Measurements from ENCODE around the gene ACD.
"Not testable (repeated sequence)": the region's sequence is repeated elsewhere in the genome, so short reads cannot be mapped to it uniquely, and the experiment has no call there.

ACD gene

DNA sequence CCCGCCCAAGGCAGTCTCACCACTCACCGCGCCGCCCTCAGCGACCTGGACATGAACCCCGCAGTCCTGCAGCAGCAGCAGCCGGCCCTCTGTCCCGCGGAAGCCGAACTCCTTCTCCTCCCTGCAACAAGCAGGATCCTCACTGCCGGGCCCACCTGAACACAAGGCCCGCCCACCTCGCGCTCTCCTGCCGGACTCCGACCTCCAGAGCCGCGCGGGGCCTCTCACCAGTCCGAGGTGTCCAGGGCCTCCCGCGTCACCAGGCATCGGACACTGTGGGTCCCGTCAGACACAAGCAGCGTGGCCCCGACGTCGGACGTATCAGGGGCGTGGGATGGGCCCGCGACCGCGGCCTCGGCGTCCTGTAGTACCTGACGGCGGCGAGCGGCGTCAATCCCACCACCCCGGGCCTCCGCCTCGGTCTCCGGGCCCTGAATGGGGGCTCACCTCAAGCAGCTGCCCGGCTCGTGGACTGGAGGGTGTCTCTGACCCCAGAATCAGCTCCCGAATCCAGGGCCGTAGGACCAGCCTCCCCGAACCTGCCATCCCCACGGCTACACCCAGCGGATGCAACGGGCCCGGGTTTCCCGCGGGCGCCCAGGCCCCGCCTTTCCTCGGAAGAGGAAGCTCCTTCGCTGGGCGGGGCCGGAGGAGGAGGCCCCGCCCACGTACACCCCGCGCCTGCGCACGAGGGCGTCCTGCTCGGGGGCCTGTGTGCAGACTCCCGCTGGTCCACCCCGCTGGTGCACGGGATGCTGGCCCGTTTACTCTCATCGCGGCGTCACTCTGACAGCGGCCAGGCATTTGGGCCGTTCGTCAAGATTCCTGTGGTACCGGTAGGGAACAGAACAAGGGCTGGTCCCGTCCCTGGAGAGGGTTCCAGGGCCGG lies at the start of gene ACD:
ACD (minus strand) TSS at position 586 of the 889 bp plus-strand sequence; CDS start at position 546, 40 bp downstream.
- DNase-seq (ENCODE audit: low spot score): peak; percentile 93

GRCh38 chr16:67709050-67709449 lies 49.0 kb upstream of the ACD start:
- DNase-seq (ENCODE audit: low spot score): no peak

- no peak for DNase-seq (ENCODE audit: low spot score)
Measured at GRCh38 chr16:67708368-67708771, 48.3 kb upstream of the ACD start.

DNA sequence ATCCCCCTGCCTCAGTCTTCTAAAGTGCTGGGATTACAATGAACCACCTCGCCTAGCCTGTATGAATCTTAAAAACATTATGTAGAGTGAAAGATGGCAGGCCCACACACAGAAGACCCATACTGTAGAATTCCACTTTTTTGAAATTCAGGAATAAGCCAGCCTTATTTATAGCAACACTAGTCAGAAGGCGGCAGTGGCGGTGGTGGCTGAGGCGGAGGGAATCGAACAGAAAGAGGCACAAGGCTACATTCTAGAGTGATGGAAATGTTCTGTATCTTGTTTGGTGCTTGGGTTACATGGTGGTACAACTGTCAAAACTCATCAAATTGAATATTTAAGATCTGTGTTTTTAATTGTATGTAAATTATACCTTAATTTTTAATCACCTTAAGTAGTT lies 47.7 kb upstream of the ACD start:
- DNase-seq (ENCODE audit: low spot score): no peak

GRCh38 chr16:67707210-67707609 lies 47.1 kb upstream of the ACD start:
- DNase-seq (ENCODE audit: low spot score): no peak

DNA sequence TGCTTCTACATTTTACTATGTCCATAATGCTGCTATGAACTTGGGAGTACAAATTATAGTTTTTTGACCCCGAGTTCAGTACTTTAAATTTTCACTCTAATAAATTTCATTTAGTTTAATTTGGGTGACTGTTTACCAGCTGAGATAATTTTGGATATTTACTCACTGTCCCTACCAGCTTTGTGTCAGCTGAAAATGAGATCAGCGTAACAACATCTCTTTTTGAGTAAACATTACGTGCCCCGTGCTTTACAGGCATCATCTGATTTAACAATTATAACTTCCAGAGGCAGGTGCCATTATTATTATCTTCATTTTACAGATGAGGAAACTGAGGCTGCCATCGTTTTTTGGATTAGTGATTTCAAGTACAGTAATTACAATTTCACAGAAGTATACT lies 44.0 kb upstream of the ACD start:
- no peak for DNase-seq (ENCODE audit: low spot score)

DNA sequence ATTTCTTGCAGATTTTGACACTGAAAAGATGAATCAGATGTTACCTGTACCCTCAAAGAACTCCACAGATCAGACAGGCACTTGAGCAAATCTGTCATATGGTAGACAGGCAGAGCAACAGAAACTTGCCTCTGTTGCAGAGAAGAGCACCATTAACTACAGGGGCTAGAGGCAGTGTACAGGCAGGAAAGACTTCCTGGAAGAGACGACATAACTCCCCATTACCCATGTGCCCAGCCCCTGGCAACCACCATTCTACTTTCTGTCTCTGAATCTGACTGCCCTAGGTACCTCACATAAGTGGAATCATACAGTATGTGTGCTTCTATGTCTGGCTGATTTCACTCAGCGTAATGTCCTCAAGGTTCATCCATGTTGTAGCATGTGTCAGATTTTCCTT lies 43.6 kb upstream of the ACD start:
- no peak for DNase-seq (ENCODE audit: low spot score)

DNA sequence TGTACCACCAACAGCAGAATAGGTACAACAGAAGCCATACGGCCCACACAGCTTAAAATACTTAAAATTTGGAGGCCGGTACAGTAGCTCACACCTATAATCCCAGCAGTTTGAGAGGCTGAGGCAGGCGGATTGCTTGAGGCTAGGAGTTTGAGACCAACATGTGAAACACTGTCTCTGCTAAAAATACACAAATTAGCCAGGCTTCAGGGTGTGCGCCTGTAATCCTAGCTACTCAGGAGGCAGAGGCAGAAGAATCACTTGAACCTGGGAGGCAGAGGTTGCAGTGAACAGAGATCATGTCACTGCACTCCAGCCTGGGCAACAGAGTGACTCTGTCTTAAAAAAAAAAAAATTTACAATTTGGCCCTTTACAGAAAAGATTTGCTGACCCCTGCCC lies 42.1 kb upstream of the ACD start:
- no peak for DNase-seq (ENCODE audit: low spot score)

DNA sequence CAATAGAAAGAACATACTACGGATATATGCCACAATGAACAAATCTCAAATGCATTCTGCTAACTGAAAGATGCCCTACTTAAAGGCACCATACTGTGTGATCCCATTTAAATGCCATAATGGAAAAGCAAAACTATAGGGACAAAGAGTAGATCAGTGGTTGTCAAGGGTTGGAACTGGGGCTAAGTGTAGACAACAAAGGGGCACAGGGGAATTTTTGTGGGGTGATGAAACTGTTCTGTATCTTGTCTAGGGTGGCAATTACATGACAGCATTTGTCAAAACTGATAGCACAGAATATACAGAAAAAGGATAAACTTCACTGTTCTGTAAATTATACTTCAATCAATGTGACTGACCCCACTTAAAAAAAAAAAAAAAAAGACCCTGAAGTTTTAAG lies 41.4 kb upstream of the ACD start:
- DNase-seq (ENCODE audit: low spot score): no peak

DNA sequence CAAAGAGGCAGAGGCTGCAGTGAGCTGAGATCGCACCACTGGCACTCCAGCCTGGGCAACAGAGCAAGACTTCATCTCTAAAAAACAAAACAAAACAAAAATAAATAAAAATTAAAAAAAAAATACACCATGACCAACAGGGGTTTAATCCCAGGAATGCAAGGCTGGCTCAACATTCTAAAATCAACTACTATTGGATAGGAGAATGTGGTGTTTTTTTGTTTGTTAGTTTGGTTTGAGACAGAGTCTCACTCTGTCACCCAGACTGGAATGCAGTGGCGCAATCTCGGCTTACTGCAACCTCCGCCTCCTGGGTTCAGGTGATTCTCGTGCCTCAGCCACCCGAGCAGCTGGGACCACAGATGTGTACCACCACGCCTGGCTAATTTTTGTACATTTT lies 39.2 kb upstream of the ACD start:
- DNase-seq (ENCODE audit: low spot score): no peak

DNA sequence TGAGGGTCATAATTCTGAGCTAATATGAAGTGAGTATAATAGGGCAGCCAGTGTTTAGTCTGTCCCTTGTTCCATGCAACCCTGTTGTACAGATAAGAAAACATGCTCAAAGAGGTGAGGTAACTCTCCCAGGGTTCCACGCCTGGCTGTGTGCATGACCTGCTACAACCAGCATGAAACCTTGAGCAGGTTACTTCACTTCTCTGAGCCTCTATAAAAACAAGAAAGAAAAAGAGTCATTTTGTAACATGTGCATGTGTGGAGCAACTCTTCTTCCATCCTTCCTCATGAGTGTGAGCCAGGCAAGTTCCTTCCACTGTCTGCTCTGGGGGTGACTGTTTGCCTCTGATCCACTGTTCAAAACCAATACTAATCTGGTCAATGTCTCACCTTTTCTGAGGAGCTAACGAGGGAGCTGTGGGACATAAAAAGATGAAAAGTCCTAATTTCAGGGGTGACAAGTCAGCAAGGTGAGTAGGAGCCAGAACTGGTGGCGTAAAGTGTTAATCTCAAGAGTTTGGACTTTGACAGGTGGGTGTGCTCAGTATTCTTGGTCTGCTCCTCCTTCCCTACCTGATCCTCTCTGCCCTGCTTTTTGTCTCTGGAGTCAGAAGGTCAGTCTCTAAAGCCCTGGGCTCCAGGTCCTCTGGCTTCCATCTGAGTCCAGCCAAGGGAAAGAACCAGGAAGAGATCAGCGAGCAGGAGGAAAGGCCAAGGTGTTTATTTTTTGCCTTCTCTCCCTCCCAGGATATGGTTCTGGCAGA lies 37.5 kb upstream of the ACD start:
- no peak for DNase-seq (ENCODE audit: low spot score)

GRCh38 chr16:67694611-67695010 lies 34.6 kb upstream of the ACD start:
- DNase-seq (ENCODE audit: low spot score): no peak

- not testable (repeated sequence) for DNase-seq (ENCODE audit: low spot score)
Measured at GRCh38 chr16:67693517-67694285, 33.6 kb upstream of the ACD start.

DNA sequence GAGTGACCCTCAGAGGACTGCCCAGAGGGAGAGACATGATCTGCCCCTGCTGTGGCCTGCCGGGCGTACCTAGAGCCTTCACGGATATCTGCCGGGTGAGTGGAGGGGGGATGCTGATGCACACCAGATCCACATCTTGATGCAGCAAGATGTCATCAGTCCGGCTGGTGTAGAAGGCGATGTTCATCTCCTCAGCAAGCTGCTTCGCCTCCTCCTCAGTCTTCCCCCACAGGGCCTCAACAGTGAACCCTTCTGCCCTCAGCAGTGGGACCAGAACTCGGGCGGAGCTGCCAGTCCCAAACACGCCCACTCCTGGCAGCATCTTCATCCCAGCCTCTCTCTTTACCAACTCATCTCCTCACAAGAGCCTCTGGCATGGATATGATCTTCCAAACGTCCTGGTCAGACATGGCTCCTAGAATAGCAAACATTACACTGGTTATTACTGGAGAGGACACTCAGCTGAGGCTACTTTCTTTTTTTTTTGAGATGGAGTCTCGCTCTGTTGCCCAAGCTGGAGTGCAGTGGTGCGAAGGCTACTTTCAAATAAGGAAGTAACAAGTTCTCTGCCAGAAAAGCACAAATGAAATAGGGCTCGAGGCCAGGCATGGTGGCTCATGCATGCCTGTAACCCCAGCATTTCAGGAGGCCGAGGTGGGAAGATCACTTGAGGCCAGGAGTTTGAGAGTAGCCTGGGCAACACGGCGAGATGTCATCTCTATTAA lies 25.5 kb upstream of the ACD start:
- no peak for DNase-seq (ENCODE audit: low spot score)

- no peak for DNase-seq (ENCODE audit: low spot score)
Measured at GRCh38 chr16:67683767-67684166, 23.7 kb upstream of the ACD start.

- DNase-seq (ENCODE audit: low spot score): no peak
Measured at GRCh38 chr16:67679935-67680897, 20.2 kb upstream of the ACD start.

- DNase-seq (ENCODE audit: low spot score): no peak
Measured at GRCh38 chr16:67678354-67679023, 18.4 kb upstream of the ACD start.

GRCh38 chr16:67677712-67678111 lies 17.7 kb upstream of the ACD start:
- no peak for DNase-seq (ENCODE audit: low spot score)

GRCh38 chr16:67676939-67677338 lies 16.9 kb upstream of the ACD start:
- no peak for DNase-seq (ENCODE audit: low spot score)

- no peak for DNase-seq (ENCODE audit: low spot score)
Measured at GRCh38 chr16:67676516-67676915, 16.5 kb upstream of the ACD start.
